HK-2 (cell line): Measurements from ENCODE around the gene DAPK3.

Experiments used
- DNase-seq: peaks from one replicate; pipeline ENCODE4 v3.0.0-alpha.2; 2018; ENCODE audit not compliant: unreplicated experiment

The DAPK3 gene

GRCh38 chr19:3914199-3914598, 56.7 kb downstream of the DAPK3 start:
- no peak for DNase-seq

GRCh38 chr19:3910105-3910504, 60.8 kb downstream of the DAPK3 start:
- DNase-seq, result no peak
